Thyroid gland (tissue), 4 donors: ENCODE results near the gene NCS1.
A peak's percentile ranks its signal among the peaks of the same experiment; 100 is the strongest.

Source experiments
- CTCF ChIP-seq, 6 experiments: fragments of 200-600 bp in 3 of 6; fragments of 450-650 bp in 3 of 6; sonication (generic) in 3 of 6; IDR thresholded peaks; one replicate each; pipeline ENCODE4 v1.5.1; 2016 to 2019; ENCODE audit warnings: antibody characterized with exemption in 6 of 6, mild to moderate bottlenecking in 2 of 6, inconsistent platforms in 1 of 6, moderate library complexity in 1 of 6
- POLR2A ChIP-seq, 2 donors: fragments of 450-650 bp; IDR thresholded peaks; one replicate each; pipeline ENCODE4 v1.6.1; 2017; ENCODE audit warnings: antibody characterized with exemption in 2 of 2, mild to moderate bottlenecking in 2 of 2, moderate library complexity in 1 of 2

- no peak for TF ChIP-seq POLR2A (IDR thresholded peaks at IDR 0.05)
- TF ChIP-seq CTCF (IDR thresholded peaks at IDR 0.05), result peak in 1 of 6 experiments; percentile 10
Observed at GRCh38 chr9:130254747-130255630, 82.8 kb downstream of the NCS1 start.
